Inflammatory macrophage treated with lipopolysaccharide for 4 hours (primary cell): ENCODE data around the gene TPTE2.
"Not testable (repeated sequence)": the region's sequence is repeated elsewhere in the genome, so short reads cannot be mapped to it uniquely, and the experiment has no call there.

Experiments
- DNase-seq: peaks from one replicate; pipeline ENCODE4 v3.0.0-alpha.2; 2020

TPTE2 gene

GRCh38 chr13:19561585-19561984, 253 bp upstream of the TPTE2 start:
- no peak for DNase-seq

- DNase-seq = not testable (repeated sequence)
These were observed 660 bp downstream of the TPTE2 start for GRCh38 chr13:19560672-19561071.

GRCh38 chr13:19559739-19560138, 1.6 kb downstream of the TPTE2 start:
- not testable (repeated sequence) for DNase-seq

- DNase-seq = not testable (repeated sequence)
These were observed 4.0 kb downstream of the TPTE2 start for GRCh38 chr13:19557287-19557686.

- DNase-seq = not testable (repeated sequence)
These were observed 12.1 kb downstream of the TPTE2 start for GRCh38 chr13:19549245-19549644.

GRCh38 chr13:19525634-19526033, 35.7 kb downstream of the TPTE2 start:
- DNase-seq = not testable (repeated sequence)

- no peak for DNase-seq
These were observed 42.3 kb downstream of the TPTE2 start for GRCh38 chr13:19519049-19519448.

- DNase-seq = not testable (repeated sequence)
These were observed 53.7 kb downstream of the TPTE2 start for GRCh38 chr13:19507623-19508022.

- not testable (repeated sequence) for DNase-seq
These were observed 101.2 kb downstream of the TPTE2 start for GRCh38 chr13:19460126-19460525.

- not testable (repeated sequence) for DNase-seq
These were observed 122.2 kb downstream of the TPTE2 start for GRCh38 chr13:19439056-19439686.

GRCh38 chr13:19437780-19438179, 123.6 kb downstream of the TPTE2 start:
- not testable (repeated sequence) for DNase-seq

GRCh38 chr13:19422236-19422635, 139.1 kb downstream of the TPTE2 start:
- not testable (repeated sequence) for DNase-seq

- DNase-seq = not testable (repeated sequence)
These were observed 148.8 kb downstream of the TPTE2 start for GRCh38 chr13:19412494-19412893.

- not testable (repeated sequence) for DNase-seq
These were observed 178.4 kb downstream of the TPTE2 start for GRCh38 chr13:19382746-19383511.

GRCh38 chr13:19382111-19382510, 179.2 kb downstream of the TPTE2 start:
- DNase-seq = no peak
